Ectodermal cell (in vitro differentiated cells): ENCODE measurements around the gene CHCHD2.

Source experiments
- H3K27ac ChIP-seq: 2 replicates; pipeline ENCODE4 v1.7.0; 2013; ENCODE audit warnings: mild to moderate bottlenecking, low read depth, low read length; ENCODE audit not compliant: insufficient read depth, poor library complexity, severe bottlenecking
- H3K27me3 ChIP-seq: 2 replicates; pipeline ENCODE4 v1.7.0; 2013; ENCODE audit warnings: mild to moderate bottlenecking, low read length; ENCODE audit not compliant: insufficient read depth, control insufficient read depth, poor library complexity, severe bottlenecking
- H3K36me3 ChIP-seq: one replicate; pipeline ENCODE4 v1.7.0; 2013; ENCODE audit warnings: low read length; ENCODE audit not compliant: control insufficient read depth, insufficient read depth
- H3K4me1 ChIP-seq: one replicate; pipeline ENCODE4 v1.7.0; 2013; ENCODE audit warnings: low read length; ENCODE audit not compliant: control insufficient read depth, insufficient read depth
- H3K4me3 ChIP-seq: 2 replicates; pipeline ENCODE4 v1.7.0; 2013; ENCODE audit warnings: low read depth, low read length, control low read depth; ENCODE audit not compliant: insufficient read depth
- H3K9me3 ChIP-seq: 2 replicates; pipeline ENCODE4 v1.7.0; 2013; ENCODE audit warnings: mild to moderate bottlenecking, low read length, moderate library complexity; ENCODE audit not compliant: control insufficient read depth
- WGBS, 2 experiments: methylation state at CpG; one replicate each; pipeline ENCODE4 v1.1.7; 2013; ENCODE audit warnings: missing lambda C conversion rate in 2 of 2; 5-methylcytosine and 5-hydroxymethylcytosine counted together

CHCHD2 gene

DNA sequence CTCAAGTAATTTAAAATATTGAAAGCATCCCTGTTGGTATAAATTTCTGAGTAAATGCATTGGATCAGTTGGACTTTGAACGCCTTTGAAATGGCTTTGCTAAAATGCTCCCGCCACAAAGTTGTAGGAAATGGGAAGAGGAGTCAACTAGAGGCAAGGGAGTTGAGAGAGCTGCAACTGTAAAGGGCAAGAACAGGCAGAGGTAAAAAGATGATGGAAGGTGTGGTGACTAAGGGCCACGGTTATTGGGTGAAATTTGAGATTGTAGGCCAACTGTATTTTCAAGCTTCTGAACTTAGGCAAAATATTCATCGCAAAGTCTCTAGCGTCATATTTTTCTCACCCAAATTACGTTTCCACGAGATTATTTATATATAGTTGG, 42.8 kb downstream of the CHCHD2 start:
- Histone ChIP-seq H3K27me3 (no peaks in the 10 kb centered on the region), H3K4me1 (no peaks in the 10 kb centered on the region), H3K36me3 (peaks cover 28% of the 10 kb centered on the region), H3K27ac (peak overlapping the region; percentile 79), H3K4me3 (peak overlapping the region; percentile 74), H3K9me3 (no peaks in the 10 kb centered on the region)
- WGBS, 2 experiments = 91 to 93% methylated on average over 6 to 7 of the region's 7 CpGs

DNA sequence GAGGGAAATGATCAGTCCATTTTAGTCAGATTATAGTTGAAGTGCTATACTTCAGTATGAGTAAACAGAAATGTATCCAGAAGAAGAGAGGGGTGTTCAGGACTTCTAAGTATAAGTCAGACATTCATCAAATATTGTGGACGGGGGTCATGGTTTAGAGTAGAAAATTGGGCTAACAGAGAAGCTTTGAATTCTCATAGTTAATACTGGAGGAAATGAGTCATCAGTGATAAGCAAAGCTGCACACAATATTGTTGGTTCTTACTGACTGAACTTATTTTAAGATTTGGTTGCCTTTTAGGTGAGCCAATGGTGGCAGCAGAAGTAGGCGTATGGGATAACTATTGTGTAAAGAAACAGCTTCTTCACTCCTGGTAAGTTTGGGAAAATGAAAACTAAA, 43.9 kb downstream of the CHCHD2 start:
- peak overlapping the region; percentile 36 for H3K27ac ChIP-seq
- H3K27me3 ChIP-seq = no peaks in the 10 kb centered on the region
- peaks cover 34% of the 10 kb centered on the region for H3K36me3 ChIP-seq
- H3K4me1 ChIP-seq = no peaks in the 10 kb centered on the region
- no peaks in the 10 kb centered on the region for H3K9me3 ChIP-seq
- no peak overlapping the region for H3K4me3 ChIP-seq
- 88 to 96% methylated on average over 2 of the region's 2 CpGs for WGBS, 2 experiments

DNA sequence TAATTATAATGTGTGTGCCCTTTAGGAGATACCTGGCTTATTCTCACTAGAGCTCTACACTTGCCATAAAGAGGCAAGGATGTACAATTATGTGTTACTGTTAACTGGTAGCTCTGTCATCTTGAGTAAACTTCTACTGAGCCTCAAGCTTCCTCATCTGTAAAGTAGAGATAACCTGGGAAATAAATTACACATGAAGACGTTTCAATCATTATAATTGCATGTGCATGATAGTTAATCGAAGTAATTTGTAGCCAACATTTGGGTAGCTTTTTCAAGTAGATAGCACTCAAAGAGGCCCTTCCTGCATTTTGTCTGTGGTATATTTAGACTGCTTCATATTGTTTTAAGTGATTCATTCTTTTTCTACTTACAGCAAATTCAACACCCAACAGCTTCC, 52.3 kb downstream of the CHCHD2 start:
- H3K4me1 ChIP-seq = no peaks in the 10 kb centered on the region
- no peak overlapping the region for H3K27ac ChIP-seq
- H3K36me3 ChIP-seq = peaks cover 41% of the 10 kb centered on the region
- 93 to 97% methylated on average over 2 of the region's 2 CpGs for WGBS, 2 experiments
- no peak overlapping the region for H3K4me3 ChIP-seq
- H3K27me3 ChIP-seq = no peaks in the 10 kb centered on the region
- no peaks in the 10 kb centered on the region for H3K9me3 ChIP-seq

DNA sequence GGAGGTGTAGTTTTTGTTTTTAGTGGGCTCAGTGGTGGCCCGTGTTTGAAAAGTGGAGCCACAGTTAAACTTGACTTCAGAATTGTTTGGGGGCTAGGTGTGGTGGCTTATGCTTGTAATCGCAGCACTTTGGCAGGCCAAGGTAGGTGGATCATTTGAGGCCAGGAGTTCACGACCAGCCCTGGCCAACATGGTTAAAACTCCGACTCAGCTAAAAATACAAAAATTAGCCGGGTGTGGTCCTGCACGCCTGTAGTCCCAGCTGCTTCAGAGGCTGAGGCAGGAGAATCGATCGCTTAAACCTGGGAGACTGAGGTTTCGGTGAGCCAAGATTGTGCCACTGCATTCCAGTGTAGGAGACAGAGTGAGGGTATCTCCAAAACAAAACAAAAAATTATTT, 52.9 kb downstream of the CHCHD2 start:
- H3K4me3 ChIP-seq = peak overlapping the region; percentile 99
- WGBS, 2 experiments = 82 to 84% methylated on average over 9 of the region's 9 CpGs
- no peak overlapping the region for H3K27ac ChIP-seq

More for the DNA sequence above, 52.9 kb downstream of the CHCHD2 start:
- Histone ChIP-seq H3K4me1 (no peaks in the 10 kb centered on the region), H3K36me3 (peaks cover 41% of the 10 kb centered on the region), H3K9me3 (no peaks in the 10 kb centered on the region), H3K27me3 (no peaks in the 10 kb centered on the region)
